ENCODE results near the gene SEC23B. TPM values are rescaled to one million over a fixed set of nuclear protein-coding genes. Genes with fewer than 3 reads are reported as not detected.

The SEC23B gene
- total RNA-seq, 2 donors from 2014 or later: 64.4 to 127 TPM

GRCh38 chr20:18578581-18578980 lies 70.8 kb downstream of the SEC23B start:
- no peak overlapping the region for H3K4me3 ChIP-seq
- H3K27ac ChIP-seq: no peak overlapping the region
- no peaks in the 10 kb centered on the region for H3K27me3 ChIP-seq (replicated peaks; ENCODE audit: insufficient read depth)
- no peaks in the 10 kb centered on the region for H3K9me3 ChIP-seq
- DNase-seq (ENCODE audit: low spot score): no peak
- H3K36me3 ChIP-seq: no peaks in the 10 kb centered on the region
- intact Hi-C loops (cut with DNase I): no loop called here
- TF ChIP-seq POLR2A (IDR thresholded peaks at IDR 0.05): no peak
- 48% methylated on average over 6 of the region's 6 CpGs for WGBS
- no peaks in the 10 kb centered on the region for H3K4me1 ChIP-seq (replicated peaks)

GRCh38 chr20:18580012-18580411 lies 72.3 kb downstream of the SEC23B start:
- Histone ChIP-seq H3K4me1 (replicated peaks) (no peaks in the 10 kb centered on the region), H3K9me3 (no peaks in the 10 kb centered on the region), H3K27ac (no peak overlapping the region), H3K4me3 (no peak overlapping the region), H3K27me3 (replicated peaks; ENCODE audit: insufficient read depth) (no peaks in the 10 kb centered on the region), H3K36me3 (no peaks in the 10 kb centered on the region)
- TF ChIP-seq POLR2A (IDR thresholded peaks at IDR 0.05): no peak
- TF ChIP-seq CTCF (IDR thresholded peaks at IDR 0.05): no peak
- no peak for DNase-seq (ENCODE audit: low spot score)
- WGBS: 93% methylated on average over 4 of the region's 4 CpGs
- intact Hi-C loops (cut with DNase I): no loop called here

- 79% methylated on average over 2 of the region's 2 CpGs for WGBS
- DNase-seq (ENCODE audit: low spot score): no peak
- Histone ChIP-seq H3K27ac (no peak overlapping the region), H3K9me3 (no peaks in the 10 kb centered on the region), H3K4me1 (replicated peaks) (no peaks in the 10 kb centered on the region), H3K36me3 (no peaks in the 10 kb centered on the region), H3K27me3 (replicated peaks; ENCODE audit: insufficient read depth) (no peaks in the 10 kb centered on the region), H3K4me3 (no peak overlapping the region)
- TF ChIP-seq CTCF (IDR thresholded peaks at IDR 0.05) (no peak), POLR2AphosphoS5 (IDR thresholded peaks at IDR 0.05) (no peak), POLR2A (IDR thresholded peaks at IDR 0.05) (no peak)
- intact Hi-C loops (cut with DNase I): no loop called here
Measured at GRCh38 chr20:18585134-18585533, 77.4 kb downstream of the SEC23B start.

GRCh38 chr20:18587665-18588573 lies 80.2 kb downstream of the SEC23B start, which contains the start of gene DTD1:
Gene DTD1 (plus strand): TSS chr20:18588054. CDS start chr20:18588073, 19 bp downstream.
- Histone ChIP-seq H3K9me3 (no peaks in the 10 kb centered on the region), H3K27me3 (replicated peaks; ENCODE audit: insufficient read depth) (no peaks in the 10 kb centered on the region), H3K27ac (peak within 1 kb of the TSS; percentile 62 to 73), H3K4me1 (replicated peaks) (no peaks in the 10 kb centered on the region), H3K4me3 (peak within 1 kb of the TSS; percentile 78 to 93), H3K36me3 (no peaks in the 10 kb centered on the region)
- intact Hi-C loops (cut with DNase I): no loop called here
- DNase-seq (ENCODE audit: low spot score): peak; percentile 90
- WGBS: under 1% methylated on average over 56 of the region's 88 CpGs
- TF ChIP-seq POLR2AphosphoS5 (IDR thresholded peaks at IDR 0.05) (peak; percentile 34), POLR2A (IDR thresholded peaks at IDR 0.05) (peak; percentile 32), CTCF (IDR thresholded peaks at IDR 0.05) (peak; percentile 34 to 74 (median 62))

GRCh38 chr20:18588574-18588933 lies 80.8 kb downstream of the SEC23B start:
- no peaks in the 10 kb centered on the region for H3K4me1 ChIP-seq (replicated peaks)
- no peaks in the 10 kb centered on the region for H3K36me3 ChIP-seq
- TF ChIP-seq CTCF (IDR thresholded peaks at IDR 0.05) (no peak), POLR2A (IDR thresholded peaks at IDR 0.05) (no peak), POLR2AphosphoS5 (IDR thresholded peaks at IDR 0.05) (no peak)
- WGBS: 6% methylated on average over 18 of the region's 18 CpGs
- no peaks in the 10 kb centered on the region for H3K9me3 ChIP-seq
- intact Hi-C loops (cut with DNase I): no loop called here
- H3K4me3 ChIP-seq: peak overlapping the region; percentile 78 to 93
- no peaks in the 10 kb centered on the region for H3K27me3 ChIP-seq (replicated peaks; ENCODE audit: insufficient read depth)
- no peak for DNase-seq (ENCODE audit: low spot score)
- peak overlapping the region; percentile 62 to 73 for H3K27ac ChIP-seq
